Stomach (tissue), 9 donors: ENCODE data around the gene DEPDC5. TPM values are rescaled to one million over a fixed set of nuclear protein-coding genes. Genes with fewer than 3 reads are reported as not detected.

Source experiments
- DNase-seq, 2 donors: peaks; one replicate each; pipeline versions ENCODE4 v3.0.0 to v3.0.0-alpha.2; 2013 to 2019
- H3K27ac ChIP-seq, 5 donors: fragments of 200-600 bp in 4 of 5; sonication (generic) in 4 of 5; one replicate each; pipeline ENCODE4 v1.5.1; 2013 to 2019; ENCODE audit warnings: mild to moderate bottlenecking in 1 of 5, moderate library complexity in 1 of 5
- H3K27me3 ChIP-seq, 3 donors: fragments of 200-600 bp; sonication (generic); one replicate each; pipeline ENCODE4 v1.5.1; 2017 to 2019; ENCODE audit warnings: mixed run types in 1 of 3
- H3K36me3 ChIP-seq, 4 donors: fragments of 200-600 bp; sonication (generic); 1 replicate in 3 of 4; 2 replicates in 1 of 4; pipeline ENCODE4 v1.5.1; 2016 to 2019
- H3K4me1 ChIP-seq, 4 donors: fragments of 200-600 bp; sonication (generic); one replicate each; pipeline ENCODE4 v1.5.1; 2016 to 2019
- H3K4me3 ChIP-seq, 4 donors: fragments of 200-600 bp; sonication (generic) in 3 of 4; one replicate each; pipeline ENCODE4 v1.5.1; 2016 to 2019; ENCODE audit warnings: mild to moderate bottlenecking in 1 of 4
- H3K9me3 ChIP-seq, 4 donors: fragments of 200-600 bp; sonication (generic); one replicate each; pipeline ENCODE4 v1.5.1; 2016 to 2019
- CTCF ChIP-seq, 7 experiments: fragments of 450-650 bp in 4 of 7; fragments of 200-600 bp in 3 of 7; sonication (generic) in 3 of 7; IDR thresholded peaks; one replicate each; pipeline ENCODE4 v1.5.1; 2016 to 2019; ENCODE audit warnings: antibody characterized with exemption in 7 of 7, control low read depth in 2 of 7, mild to moderate bottlenecking in 1 of 7
- EP300 ChIP-seq: sonication (generic); formaldehyde crosslinking; IDR thresholded peaks from one replicate; pipeline ENCODE4 v1.6.1; 2017; ENCODE audit warnings: antibody characterized with exemption
- POLR2A ChIP-seq, 4 donors: fragments of 450-650 bp; IDR thresholded peaks; one replicate each; pipeline ENCODE4 v1.6.1; 2016; ENCODE audit warnings: antibody characterized with exemption in 4 of 4, control low read depth in 2 of 4, mild to moderate bottlenecking in 1 of 4, moderate library complexity in 1 of 4
- POLR2AphosphoS5 ChIP-seq, 3 donors: sonication (generic); formaldehyde crosslinking; IDR thresholded peaks; one replicate each; pipeline ENCODE4 v1.6.1; 2016; ENCODE audit warnings: antibody characterized with exemption in 3 of 3
- WGBS, 5 donors: extraction: QIAGEN DNeasy Blood & Tissue Kit in 3 of 5; methylation state at CpG; one replicate each; pipeline versions ENCODE4 v1.1.5 to v1.1.7; 2013 to 2018; 5-methylcytosine and 5-hydroxymethylcytosine counted together
- intact Hi-C: fragments of 100-400 bp; cut with DNase I; formaldehyde crosslinking; loops from one replicate; pipeline ENCODE4 v1.15.1; 2023; ENCODE audit warnings: low total_unique reads
- polyA plus RNA-seq, 3 donors: library from polyadenylated mRNA; stranded (reverse); fragments of 200-250 nt; gene quantifications; one replicate each; pipeline ENCODE4 v1.2.3, GENCODE V29; 2013
- total RNA-seq, 5 donors: library from RNA; depleted of rRNA; stranded (reverse); fragments of >200 nt; gene quantifications; one replicate each; pipeline versions ENCODE4 v1.1.0 to v1.2.3, GENCODE V29; 2014 to 2016
- donor health status: healthy with polysubstance abuse.
- donor health status: Bipolar disorder and iron deficiency.
- donor health status: healthy.

Gene DEPDC5
- total and polyA plus RNA-seq, 8 donors = 4.7 to 39.1 (median 20.2) TPM

GRCh38 chr22:31932863-31933262, 179.0 kb downstream of the DEPDC5 start:
- H3K9me3 ChIP-seq = no peaks in the 10 kb centered on the region
- H3K27me3 ChIP-seq = no peaks in the 10 kb centered on the region
- no peak overlapping the region for H3K4me3 ChIP-seq
- no peaks in the 10 kb centered on the region for H3K36me3 ChIP-seq
- intact Hi-C loops = no loop called here
- TF ChIP-seq CTCF (IDR thresholded peaks at IDR 0.05) = no peak
- no peak for TF ChIP-seq EP300
- no peak for TF ChIP-seq POLR2A (IDR thresholded peaks at IDR 0.05)
- no peak for TF ChIP-seq POLR2AphosphoS5 (IDR thresholded peaks at IDR 0.05)
- 72 to 80% (median 75%) methylated on average over 4 to 5 of the region's 5 CpGs for WGBS, 5 donors
- H3K27ac ChIP-seq = no peak overlapping the region
- no peak for DNase-seq
- H3K4me1 ChIP-seq = no peaks in the 10 kb centered on the region

GRCh38 chr22:31933406-31933805, 179.6 kb downstream of the DEPDC5 start:
- Histone ChIP-seq H3K27me3 (no peaks in the 10 kb centered on the region), H3K27ac (no peak overlapping the region), H3K4me3 (no peak overlapping the region), H3K4me1 (no peaks in the 10 kb centered on the region), H3K9me3 (no peaks in the 10 kb centered on the region), H3K36me3 (no peaks in the 10 kb centered on the region)
- WGBS, 5 donors = 86 to 96% (median 95%) methylated on average over 6 of the region's 6 CpGs
- TF ChIP-seq POLR2AphosphoS5 (IDR thresholded peaks at IDR 0.05) (no peak), EP300 (no peak), CTCF (IDR thresholded peaks at IDR 0.05) (no peak), POLR2A (IDR thresholded peaks at IDR 0.05) (no peak)
- intact Hi-C loops = no loop called here
- no peak for DNase-seq

- TF ChIP-seq EP300 (no peak), POLR2A (IDR thresholded peaks at IDR 0.05) (no peak), CTCF (IDR thresholded peaks at IDR 0.05) (no peak), POLR2AphosphoS5 (IDR thresholded peaks at IDR 0.05) (no peak)
- WGBS, 5 donors = 84 to 93% (median 91%) methylated on average over 15 to 17 of the region's 17 CpGs
- DNase-seq = peak in 1 of 2 donors; percentile 39
- intact Hi-C loops = no loop called here
- H3K27ac ChIP-seq = no peak overlapping the region
- H3K4me3 ChIP-seq = no peak overlapping the region
- H3K27me3 ChIP-seq = no peaks in the 10 kb centered on the region
- H3K36me3 ChIP-seq = no peaks in the 10 kb centered on the region
- no peaks in the 10 kb centered on the region for H3K9me3 ChIP-seq
- H3K4me1 ChIP-seq = no peaks in the 10 kb centered on the region
Observed at GRCh38 chr22:31933816-31934482, 180.1 kb downstream of the DEPDC5 start.

GRCh38 chr22:31935961-31936635, 182.3 kb downstream of the DEPDC5 start:
- H3K36me3 ChIP-seq = no peaks in the 10 kb centered on the region
- no peak for TF ChIP-seq POLR2A (IDR thresholded peaks at IDR 0.05)
- TF ChIP-seq CTCF (IDR thresholded peaks at IDR 0.05) = no peak
- H3K9me3 ChIP-seq = no peaks in the 10 kb centered on the region
- H3K4me1 ChIP-seq = no peaks in the 10 kb centered on the region
- no peak overlapping the region for H3K4me3 ChIP-seq
- intact Hi-C loops = no loop called here
- no peak for DNase-seq
- 66 to 80% (median 73%) methylated on average over 4 of the region's 4 CpGs for WGBS, 5 donors
- no peak overlapping the region for H3K27ac ChIP-seq
- no peaks in the 10 kb centered on the region for H3K27me3 ChIP-seq
